ENCODE results near the gene LIMS1.
"Not testable (repeated sequence)": the region's sequence is repeated elsewhere in the genome, so short reads cannot be mapped to it uniquely, and the experiment has no call there.

LIMS1 gene

GRCh38 chr2:108688818-108689756 lies 154.8 kb downstream of the LIMS1 start:
- not testable (repeated sequence) for H3K4me3 ChIP-seq (ENCODE audit: low read depth, low read length)

- H3K4me3 ChIP-seq (ENCODE audit: low read depth, low read length), result not testable (repeated sequence)
These were observed 155.7 kb downstream of the LIMS1 start for GRCh38 chr2:108690001-108690400.

- H3K4me3 ChIP-seq (ENCODE audit: low read depth, low read length), result no peak overlapping the region
- TF ChIP-seq CTCF (IDR thresholded peaks at IDR 0.05; ENCODE audit: low read depth, low read length), result no peak
These were observed 157.2 kb downstream of the LIMS1 start for GRCh38 chr2:108691447-108691846.

- no peak for TF ChIP-seq CTCF (IDR thresholded peaks at IDR 0.05; ENCODE audit: low read depth, low read length)
These were observed 166.9 kb downstream of the LIMS1 start for GRCh38 chr2:108701208-108701607.

GRCh38 chr2:108701806-108702205 lies 167.5 kb downstream of the LIMS1 start:
- no peak overlapping the region for H3K4me3 ChIP-seq (ENCODE audit: low read depth, low read length)
- no peak for TF ChIP-seq CTCF (IDR thresholded peaks at IDR 0.05; ENCODE audit: low read depth, low read length)

More at GRCh38 chr2:108701208-108701607, 166.9 kb downstream of the LIMS1 start:
- no peak overlapping the region for H3K4me3 ChIP-seq (ENCODE audit: low read depth, low read length)

- TF ChIP-seq CTCF (IDR thresholded peaks at IDR 0.05; ENCODE audit: low read depth, low read length), result no peak
These were observed 170.6 kb downstream of the LIMS1 start for GRCh38 chr2:108704871-108705270.

GRCh38 chr2:108707300-108707699 lies 173.0 kb downstream of the LIMS1 start:
- no peak overlapping the region for H3K4me3 ChIP-seq (ENCODE audit: low read depth, low read length)
- no peak for TF ChIP-seq CTCF (IDR thresholded peaks at IDR 0.05; ENCODE audit: low read depth, low read length)

More at GRCh38 chr2:108704871-108705270, 170.6 kb downstream of the LIMS1 start:
- H3K4me3 ChIP-seq (ENCODE audit: low read depth, low read length), result no peak overlapping the region

- H3K4me3 ChIP-seq (ENCODE audit: low read depth, low read length), result not testable (repeated sequence)
These were observed 182.7 kb downstream of the LIMS1 start for GRCh38 chr2:108716971-108717370.
